ENCODE results near the gene LRMDA.

Gene LRMDA

GRCh38 chr10:75544386-75544785 lies 113.0 kb downstream of the LRMDA start:
- DNase-seq: no peak

DNA sequence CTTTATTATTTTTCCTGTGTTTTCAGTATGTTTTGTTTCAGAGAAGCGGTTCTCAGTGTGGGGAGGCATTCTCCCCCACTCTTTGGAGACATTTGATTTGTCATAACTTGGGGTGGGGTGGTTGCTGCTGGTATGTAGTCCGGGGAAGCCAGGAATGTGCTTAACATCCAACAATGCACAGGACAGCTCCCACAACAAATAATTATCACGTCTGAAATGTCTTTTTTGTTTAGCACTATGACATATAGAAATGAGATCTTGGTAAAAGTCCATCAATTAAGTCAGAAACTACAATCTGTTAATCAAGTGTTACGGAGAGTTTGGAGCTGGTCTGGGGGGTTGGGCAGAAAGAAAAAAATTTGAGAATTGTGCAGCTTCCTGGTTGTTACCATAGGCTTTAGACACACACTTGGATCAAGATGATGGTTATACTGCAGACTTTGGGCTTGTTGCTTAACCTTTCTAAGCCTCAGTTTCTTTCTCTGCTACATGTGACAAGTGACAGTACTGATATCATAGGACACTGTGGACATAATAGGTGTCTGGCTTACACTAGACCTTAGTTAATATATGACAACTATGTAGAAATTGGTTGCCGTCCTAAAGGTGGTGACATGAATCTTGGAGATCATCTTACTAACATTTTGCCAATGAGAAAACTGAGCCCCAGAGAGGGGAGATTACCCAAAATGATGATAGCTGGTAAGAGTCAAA lies 113.7 kb downstream of the LRMDA start:
- no peak for DNase-seq

DNA sequence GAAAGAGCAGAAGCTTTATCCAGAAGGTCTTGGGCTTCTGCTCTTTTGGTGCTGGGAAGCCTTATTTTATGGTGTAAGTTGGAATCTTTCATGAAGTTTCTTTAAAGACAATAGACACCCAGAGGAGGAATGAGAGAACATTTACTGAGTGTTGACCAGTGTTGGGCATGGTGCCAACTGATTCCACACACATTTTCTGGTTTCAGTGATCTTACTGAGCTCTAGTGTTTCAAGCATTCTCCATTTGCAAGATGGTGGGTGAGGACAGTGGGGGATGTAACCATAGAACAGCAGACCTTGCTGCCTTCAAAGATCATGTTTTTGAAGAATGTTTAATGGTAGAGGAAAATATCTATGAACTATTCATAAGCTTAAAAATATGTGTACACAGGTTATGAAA lies 114.6 kb downstream of the LRMDA start:
- DNase-seq: no peak

- no peak for DNase-seq
Observed at GRCh38 chr10:75547391-75548298, 116.2 kb downstream of the LRMDA start.

GRCh38 chr10:75548356-75548755 lies 116.9 kb downstream of the LRMDA start:
- DNase-seq: no peak

DNA sequence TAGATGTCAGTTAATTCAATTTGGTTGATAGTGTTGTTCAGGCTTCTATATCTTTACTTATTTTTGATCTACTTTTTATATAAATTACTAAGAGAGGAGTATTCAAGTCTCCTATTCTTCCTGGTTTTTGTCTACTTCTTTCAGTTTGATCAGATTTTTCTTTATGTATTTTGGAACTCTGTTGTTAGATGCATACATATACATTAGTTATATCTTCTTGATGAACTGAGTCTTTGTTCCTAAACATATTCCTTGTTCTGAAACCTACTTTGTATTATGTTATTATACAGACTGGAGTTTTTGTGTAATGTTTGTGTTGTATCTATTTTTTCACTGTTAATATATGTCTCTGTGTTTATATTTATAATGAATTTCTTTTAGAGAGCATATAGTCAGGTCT lies 118.8 kb downstream of the LRMDA start:
- no peak for DNase-seq

DNA sequence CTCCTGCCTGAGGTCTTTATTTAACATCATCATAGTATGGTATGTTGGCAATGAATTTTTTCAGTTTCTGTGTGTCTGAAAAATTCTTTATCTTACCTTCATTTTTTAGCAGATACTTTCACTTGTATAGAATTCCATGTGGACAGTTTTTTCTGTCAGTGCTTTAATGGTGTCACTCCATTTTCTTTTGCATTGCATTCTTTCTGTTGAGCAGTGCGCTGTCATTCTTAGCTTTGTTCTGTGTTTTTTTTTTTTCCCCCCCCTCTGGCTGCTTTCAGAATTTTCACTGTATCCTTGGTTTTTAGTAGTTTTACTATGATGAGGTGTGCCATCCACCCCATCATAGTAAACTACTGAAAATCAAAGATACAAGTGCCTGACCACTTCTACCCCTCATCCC lies 120.7 kb downstream of the LRMDA start:
- no peak for DNase-seq

- no peak for DNase-seq
Observed at GRCh38 chr10:75553550-75553949, 122.1 kb downstream of the LRMDA start.

GRCh38 chr10:75555323-75555722 lies 123.9 kb downstream of the LRMDA start:
- DNase-seq: no peak

GRCh38 chr10:75556320-75556719 lies 124.9 kb downstream of the LRMDA start:
- no peak for DNase-seq

DNA sequence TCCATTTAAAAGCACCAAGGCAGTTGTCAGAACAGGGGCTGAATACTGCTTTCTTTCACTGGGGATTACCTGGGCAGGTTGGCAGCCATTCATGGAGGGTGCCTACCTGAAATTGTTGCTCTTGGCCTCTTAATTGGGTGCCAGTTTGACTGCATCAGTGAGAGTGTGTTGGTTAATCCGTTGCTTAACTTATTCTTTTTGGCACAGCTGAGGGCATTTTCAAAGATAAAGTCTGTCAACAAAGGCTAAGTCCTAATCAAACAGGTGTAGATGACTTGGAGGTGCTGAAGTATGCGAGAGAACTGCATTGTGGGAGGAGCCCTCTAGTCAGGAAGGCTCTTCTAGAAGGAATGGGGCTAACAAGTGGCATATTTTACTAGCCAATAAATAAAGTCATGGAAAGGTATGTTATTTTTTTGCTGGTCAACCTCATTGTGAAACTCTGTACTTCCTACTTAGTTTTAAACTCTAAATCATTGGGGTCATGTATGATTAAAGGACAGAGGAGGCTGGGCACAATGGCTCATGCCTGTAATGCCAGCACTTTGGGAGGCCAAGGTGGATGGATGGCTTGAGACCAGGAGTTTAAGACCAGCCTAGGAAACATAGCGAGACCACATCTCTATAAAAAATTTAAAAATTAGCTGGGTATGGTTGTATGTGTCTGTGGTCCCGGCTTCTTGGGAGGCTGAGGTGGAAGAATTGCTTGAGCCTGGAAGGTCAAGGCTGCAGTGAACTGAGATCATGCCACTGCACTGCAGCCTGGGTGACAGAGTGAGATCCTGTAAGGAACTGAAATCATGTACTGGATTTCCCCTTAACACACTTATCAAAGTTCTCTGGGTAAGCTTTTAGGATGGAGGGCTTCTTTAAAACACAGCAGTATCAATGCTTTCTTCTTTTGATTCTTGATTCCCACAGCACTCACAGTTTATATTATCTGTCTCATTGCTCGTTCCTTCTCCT lies 134.1 kb downstream of the LRMDA start:
- no peak for DNase-seq

GRCh38 chr10:75568450-75569130 lies 137.2 kb downstream of the LRMDA start:
- no peak for DNase-seq

DNA sequence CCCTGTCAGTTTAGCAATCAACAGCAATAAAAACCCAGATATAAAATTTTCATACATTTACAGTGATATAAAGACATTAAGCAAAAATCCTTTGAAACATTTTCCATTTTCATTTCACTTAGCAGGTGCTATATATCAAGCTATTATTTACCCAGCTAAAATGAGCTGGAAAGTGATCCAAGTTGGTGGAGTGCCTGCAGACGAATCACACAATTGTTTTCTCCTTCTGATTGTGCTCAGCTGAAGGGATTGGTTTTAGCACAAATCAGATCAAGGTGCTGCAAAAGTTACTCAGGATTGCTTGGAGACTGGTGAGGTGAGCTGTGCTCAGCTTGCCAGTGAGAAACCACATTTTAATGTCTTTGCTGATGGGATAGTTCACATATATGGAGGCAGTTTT lies 138.1 kb downstream of the LRMDA start:
- DNase-seq: no peak

DNA sequence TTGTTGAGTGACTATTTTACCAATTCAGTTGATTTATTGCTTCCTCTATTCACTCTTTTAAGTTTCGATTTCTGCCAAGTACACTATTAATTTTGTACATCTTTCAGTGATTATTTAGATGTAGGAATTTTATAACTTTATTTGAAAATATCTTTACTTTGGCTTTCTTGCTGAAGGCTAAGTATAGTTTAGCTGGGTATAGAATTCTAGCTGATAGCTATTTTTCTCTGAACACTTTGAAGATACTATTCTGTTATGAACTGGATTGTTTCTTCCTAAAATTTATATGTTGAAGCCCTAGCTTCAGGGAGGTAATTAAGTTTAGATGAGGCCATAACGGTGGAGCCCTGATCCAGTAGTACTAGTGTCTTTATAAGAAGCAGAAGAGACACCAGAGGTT lies 141.1 kb downstream of the LRMDA start:
- no peak for DNase-seq

GRCh38 chr10:75575940-75576339 lies 144.5 kb downstream of the LRMDA start:
- no peak for DNase-seq

DNA sequence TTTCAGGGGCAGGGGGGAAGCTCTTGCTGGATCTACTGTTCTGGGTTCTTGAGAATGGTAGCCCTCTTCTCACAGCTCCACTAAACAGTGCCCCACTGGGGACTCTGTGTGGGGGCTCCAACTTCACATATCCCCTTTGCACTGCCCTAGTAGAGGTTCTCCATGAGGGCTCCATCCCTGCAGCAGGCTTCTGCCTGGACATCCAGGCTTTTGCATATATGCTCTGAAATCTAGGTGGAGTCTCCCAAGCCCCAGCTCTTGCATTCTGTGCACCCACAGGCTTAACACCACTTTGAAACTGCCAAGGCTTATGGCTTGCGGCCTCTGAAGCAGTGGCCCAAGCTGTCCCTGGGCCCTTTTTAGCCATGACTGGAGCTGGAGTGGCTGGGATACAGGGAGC lies 150.7 kb downstream of the LRMDA start:
- no peak for DNase-seq

GRCh38 chr10:75585294-75585693 lies 153.9 kb downstream of the LRMDA start:
- no peak for DNase-seq

GRCh38 chr10:75586814-75587213 lies 155.4 kb downstream of the LRMDA start:
- DNase-seq: no peak

GRCh38 chr10:75588031-75588430 lies 156.6 kb downstream of the LRMDA start:
- no peak for DNase-seq

GRCh38 chr10:75589895-75590654 lies 158.7 kb downstream of the LRMDA start:
- DNase-seq: no peak

- DNase-seq: no peak
Observed at GRCh38 chr10:75592151-75592787, 160.8 kb downstream of the LRMDA start.
